ENCODE data around the gene TNFRSF19.

TNFRSF19 gene

GRCh38 chr13:23630349-23631093 is 60.3 kb downstream of the TNFRSF19 start:
- DNase-seq: no peak

GRCh38 chr13:23631311-23632047 is 61.3 kb downstream of the TNFRSF19 start:
- no peak for DNase-seq

DNA sequence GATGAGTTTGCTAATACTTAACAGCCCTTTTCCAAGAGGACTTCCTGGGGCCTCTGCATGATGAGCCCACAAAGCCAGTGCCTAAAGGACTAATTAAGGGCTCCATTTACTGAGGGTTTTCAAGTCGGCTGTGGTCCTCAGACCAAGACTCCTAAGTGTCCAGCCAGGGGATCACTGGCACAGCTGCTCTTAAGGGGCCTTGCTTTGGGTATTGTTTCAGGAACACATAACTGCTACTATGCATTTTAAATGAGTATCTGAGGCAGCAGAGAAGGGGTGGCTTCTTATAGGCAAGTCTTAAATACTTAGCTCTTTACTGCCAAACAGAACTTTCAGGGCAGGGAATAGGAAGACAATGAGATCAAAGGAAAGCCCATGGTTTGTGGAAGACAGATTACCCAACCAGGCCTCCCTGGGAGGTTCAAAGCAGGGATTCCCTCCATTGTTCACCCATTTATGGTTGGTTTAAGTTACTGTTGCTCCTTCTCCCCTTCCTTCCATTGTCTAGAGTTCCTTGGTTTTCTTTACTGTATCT is 61.9 kb downstream of the TNFRSF19 start:
- DNase-seq: no peak

DNA sequence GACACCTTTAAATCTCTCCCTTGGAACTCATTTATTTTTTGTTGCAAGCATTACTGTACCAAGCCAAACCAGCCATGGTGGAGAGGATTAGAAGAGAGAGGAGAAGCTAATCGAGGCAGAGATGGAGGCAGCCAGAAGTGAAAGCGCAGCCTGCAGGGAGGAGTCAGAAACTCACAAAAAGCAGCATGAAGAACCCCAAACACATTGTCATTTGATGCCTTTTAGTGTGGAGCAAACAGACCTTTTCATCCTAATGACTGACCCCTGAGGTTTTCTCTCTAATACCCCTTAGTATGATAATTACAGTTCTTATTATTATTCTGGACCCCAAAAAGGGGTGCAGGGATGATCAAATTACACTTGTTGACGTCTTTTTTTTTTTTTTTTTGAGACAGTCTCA is 62.5 kb downstream of the TNFRSF19 start:
- no peak for DNase-seq

DNA sequence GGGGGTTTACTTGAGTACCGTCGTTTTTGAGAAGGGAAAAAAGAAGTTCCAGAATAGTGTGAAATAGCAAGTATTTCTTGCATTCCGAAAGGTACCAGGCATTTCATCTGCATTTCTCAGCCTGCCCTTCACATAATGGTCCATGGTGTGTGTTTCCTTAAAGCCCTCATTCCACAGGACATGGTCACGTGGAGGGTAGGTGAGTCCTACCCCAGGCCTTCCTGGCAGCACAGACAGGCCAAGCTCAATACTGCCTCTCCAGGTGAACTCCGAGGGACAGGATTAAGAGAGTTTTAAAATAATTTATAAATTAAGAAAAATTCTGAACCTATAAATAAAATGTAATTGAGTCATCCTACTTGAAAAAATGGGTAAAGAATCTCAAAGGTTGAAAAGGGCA is 64.7 kb downstream of the TNFRSF19 start:
- DNase-seq: no peak

GRCh38 chr13:23636360-23636759 is 66.1 kb downstream of the TNFRSF19 start:
- DNase-seq: no peak

- DNase-seq: no peak
These were observed 67.6 kb downstream of the TNFRSF19 start for GRCh38 chr13:23637829-23638228.

DNA sequence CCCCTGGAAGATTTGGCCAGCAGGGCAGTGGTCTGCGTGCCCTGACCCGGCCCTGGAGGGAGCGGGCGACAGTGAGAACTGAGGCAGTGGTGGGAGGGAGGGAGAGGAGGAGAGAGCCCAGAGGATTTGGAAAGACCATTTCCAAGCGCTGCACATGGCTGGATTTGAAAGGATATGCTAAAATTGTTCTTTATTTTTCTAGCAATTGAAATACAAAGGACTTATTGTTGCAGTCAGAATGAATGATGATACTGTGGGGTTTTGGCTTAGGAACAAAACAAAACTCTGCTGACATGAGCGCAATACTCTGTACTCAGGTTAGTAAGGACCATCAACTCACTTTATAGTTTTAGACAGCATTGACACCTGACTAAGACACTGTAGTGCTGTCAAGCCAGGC is 69.5 kb downstream of the TNFRSF19 start:
- DNase-seq: no peak

DNA sequence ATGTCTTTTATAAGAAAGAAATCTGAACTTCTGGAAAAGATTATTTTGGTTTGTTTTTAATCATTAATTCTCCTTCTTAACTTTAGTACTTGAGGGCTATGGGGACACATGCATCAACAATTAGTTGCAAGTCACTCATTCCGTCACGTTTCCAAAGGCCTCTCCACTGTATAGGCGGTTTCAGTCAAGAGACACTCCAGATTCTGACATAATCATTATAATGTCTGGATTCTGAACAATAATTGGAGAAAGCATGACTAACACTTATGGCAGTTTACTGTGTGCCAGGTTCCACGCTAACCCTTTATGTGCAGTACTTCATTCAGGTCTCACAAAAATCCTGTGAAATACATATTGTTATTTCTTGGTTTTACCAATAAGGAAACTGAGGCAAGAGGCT is 71.9 kb downstream of the TNFRSF19 start:
- DNase-seq: no peak

- DNase-seq: no peak
These were observed 73.3 kb downstream of the TNFRSF19 start for GRCh38 chr13:23643338-23644125.

DNA sequence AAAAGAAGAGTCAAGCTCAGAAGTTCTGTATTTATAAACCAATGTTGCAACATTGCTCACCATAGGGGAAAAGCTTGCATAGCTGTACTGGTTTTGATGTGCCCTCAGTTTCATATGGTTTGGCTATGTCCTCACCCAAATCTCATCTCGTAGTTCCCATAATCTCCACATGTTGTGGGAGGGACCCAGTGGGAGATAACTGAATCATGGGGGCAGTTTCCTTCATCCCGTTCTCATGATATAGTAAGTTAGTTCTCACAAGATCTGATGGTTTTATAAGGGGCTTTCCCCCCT is 73.9 kb downstream of the TNFRSF19 start:
- no peak for DNase-seq

DNA sequence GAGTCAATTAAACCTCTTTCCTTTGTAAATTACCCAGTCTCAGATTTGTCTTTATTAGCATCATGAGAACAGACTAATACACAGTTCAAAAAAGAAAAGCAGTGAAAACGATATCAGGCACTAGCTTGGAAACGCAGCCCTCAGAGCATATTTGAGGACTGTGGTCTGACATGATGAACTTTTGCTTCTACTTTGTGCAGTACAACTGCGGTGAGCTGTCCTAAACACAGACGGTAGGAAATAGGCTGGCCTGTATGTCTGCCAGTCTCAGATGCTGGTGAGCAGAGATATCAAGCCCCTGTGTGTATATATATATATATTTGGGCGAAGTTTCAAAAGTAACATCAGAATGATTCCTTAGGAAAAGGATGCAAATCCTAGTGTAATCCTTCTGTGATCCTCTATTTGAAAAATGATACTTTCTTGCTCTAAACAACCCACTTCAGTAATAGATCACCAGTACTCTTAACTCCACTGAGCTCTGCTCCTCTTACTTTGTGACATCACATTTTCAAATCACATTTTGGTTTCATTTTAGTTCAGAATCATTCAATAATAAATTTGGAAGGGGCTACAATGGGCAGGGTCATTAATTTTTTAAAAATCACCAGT is 74.4 kb downstream of the TNFRSF19 start:
- DNase-seq: no peak

DNA sequence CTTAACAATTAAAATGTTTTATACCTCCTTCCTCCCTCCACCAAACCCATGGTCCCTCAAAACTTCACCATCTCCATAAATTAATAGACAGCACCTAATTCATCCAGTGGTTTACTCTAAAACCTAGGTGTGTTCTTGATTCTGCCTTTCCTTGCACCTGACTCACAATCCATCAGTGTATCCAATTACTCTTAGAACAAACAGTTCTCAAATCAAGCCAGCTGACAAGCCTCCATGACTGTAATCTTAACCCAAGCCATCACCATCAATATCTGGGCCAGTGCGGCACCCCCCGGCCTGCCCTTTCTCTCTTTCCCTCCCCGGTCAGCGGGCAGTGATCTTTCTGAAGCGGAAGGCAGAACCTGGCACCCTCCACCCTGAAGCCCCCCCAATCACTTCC is 75.6 kb downstream of the TNFRSF19 start:
- DNase-seq: no peak

GRCh38 chr13:23651439-23651838 is 81.2 kb downstream of the TNFRSF19 start:
- no peak for DNase-seq

DNA sequence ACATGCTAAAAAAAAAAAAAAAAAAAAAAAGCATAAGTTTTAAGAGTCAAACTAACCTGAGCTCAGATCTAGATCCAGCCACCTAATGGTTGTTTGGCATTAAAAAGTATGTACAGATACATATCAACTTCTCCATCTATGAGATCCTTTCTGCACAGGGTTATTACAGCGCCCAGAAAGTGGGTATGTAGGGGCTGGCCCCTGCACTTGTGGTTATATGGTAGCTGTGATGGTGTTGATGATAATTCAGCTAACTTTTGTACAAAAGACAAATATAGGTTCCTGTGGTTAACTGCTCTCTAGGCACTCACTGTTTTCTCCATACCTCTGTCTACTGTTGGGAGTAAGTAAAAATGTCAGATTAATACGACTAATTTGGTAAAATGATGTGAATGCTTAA is 81.7 kb downstream of the TNFRSF19 start:
- no peak for DNase-seq

DNA sequence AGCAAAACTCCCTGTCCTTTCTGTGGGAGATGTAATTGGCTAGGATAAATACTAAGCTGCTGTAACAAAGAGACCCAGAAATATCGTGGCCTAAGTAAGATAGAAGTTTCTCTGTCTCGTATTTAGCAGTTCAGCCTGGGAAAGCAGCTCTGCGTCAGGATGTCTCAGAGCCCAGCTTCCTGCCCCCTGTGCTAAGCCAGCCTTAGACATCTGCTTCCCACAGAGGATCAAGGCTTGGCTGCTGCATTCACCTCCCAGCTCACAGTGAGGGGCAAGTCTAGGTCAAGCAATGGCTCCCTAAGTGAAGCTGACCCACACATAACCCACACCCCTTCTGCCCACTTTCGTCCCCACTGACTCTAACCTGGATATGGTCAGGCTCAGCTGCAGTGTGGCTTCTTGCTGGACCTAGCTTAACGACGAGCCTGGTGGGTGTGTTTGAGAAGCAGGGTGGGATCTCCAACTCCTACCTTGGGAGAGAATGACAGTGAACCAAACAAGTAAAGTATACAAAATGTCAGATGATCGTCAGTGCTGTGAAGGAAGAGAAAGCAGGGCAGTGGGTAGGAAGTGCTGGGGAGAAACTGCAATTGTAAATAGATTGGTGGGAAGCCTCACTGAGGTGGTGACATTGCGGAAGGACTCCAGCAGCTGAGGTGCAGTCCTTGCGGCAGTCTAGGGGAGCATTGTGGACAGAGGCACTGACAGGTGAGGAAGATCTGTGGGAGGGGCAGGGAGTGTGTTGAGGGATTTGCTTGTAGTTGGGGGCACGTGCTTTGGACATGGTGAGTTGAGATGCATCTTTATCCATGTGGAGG is 82.9 kb downstream of the TNFRSF19 start:
- DNase-seq: no peak

DNA sequence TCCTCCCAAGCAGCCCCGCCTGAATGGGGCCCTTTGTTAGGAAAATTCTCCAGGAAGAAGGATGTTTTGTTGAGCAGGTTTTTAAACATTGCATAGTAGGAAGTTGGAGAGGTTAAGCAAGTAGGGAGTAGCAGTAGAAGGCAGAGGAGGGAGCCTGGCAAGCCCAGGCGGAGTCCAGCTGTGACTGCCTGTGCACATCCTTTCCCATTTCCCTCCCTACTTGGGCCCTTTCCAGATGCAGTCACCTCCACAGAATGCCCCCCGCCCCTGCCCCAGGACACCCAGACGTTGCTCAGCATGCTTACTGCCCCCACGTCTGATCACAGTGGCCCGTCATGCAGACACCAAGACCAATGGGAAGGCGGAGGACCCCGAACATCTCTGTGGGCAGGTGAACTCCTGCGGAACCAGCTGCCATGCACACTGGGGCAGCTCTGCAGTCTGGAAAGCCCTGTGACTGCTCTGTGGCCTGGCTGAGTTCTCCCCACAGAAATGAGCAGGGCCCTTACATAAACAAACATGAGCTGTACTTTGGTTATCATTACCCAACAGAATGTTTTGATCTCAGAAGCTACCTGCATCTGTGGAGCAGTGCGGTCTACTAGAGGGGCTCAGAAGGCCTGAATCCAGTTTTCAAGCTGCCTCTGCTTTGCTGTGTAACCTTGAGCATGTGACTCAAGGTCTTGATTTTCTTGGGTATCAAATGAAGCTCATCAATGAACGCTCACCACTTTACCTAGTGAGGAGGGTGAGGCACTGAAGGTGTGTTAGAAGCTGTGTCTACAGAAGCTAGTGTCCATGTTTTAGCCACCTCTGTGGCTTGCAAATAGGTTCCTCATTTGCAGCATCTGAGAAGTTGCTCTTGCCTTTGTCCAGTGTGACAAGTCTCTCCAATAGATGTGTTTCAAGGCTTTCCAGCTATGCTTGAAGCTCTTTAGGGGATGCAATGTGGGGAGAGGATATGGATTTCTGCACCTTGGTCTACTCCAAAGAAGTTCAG is 84.2 kb downstream of the TNFRSF19 start:
- DNase-seq: no peak

DNA sequence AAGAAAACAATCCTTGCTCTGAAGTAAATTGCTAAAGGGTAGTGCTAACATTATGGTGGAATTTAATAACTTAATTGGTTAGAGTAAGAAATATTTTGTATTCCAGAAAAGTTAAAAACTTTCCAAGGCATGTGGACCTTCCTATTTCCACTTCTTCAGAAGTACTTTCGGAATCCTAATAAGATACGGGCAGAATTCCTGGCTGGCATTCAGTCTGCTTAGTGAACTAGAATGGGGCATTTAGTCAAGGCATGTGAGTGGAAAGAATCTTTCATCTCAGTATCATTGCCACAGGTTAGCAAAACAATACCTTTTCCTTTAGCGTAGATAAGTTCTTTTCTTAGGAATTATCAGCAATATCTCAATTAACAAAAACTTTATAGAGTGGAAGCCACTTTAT is 85.1 kb downstream of the TNFRSF19 start:
- DNase-seq: no peak

GRCh38 chr13:23656637-23657371 is 86.6 kb downstream of the TNFRSF19 start:
- DNase-seq: no peak

DNA sequence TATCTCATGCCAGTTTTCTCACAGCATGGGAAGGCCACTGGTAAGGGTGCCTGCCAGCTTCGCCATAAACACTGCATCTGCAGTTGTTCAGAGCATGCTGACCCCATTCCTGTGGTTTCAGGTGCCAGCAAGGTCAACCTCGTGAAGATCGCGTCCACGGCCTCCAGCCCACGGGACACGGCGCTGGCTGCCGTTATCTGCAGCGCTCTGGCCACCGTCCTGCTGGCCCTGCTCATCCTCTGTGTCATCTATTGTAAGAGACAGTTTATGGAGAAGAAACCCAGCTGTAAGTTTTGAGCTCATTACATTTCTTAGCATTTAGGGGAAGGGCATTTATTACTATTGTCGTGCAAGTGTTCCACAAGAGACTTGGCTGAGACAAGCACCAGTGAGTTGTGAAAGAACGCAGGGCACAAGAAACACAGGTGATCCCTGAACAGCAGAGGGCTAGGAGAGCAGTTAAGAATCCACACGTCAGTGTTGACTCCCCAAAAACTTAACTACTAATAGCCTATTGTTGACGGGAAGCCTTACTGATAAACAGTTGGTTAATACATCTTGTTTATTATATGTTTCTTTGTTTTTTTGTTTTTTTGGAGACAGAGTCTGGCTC is 88.8 kb downstream of the TNFRSF19 start:
- no peak for DNase-seq

Measured in NCI-H446 treated with DMSO at 0.1 percent for 48 hours (cell line).